Mononuclear cell (primary cell): ENCODE data around the gene TOM1L2. TPM values are rescaled to one million over a fixed set of nuclear protein-coding genes. Genes with fewer than 3 reads are reported as not detected.
"Not testable (repeated sequence)": the region's sequence is repeated elsewhere in the genome, so short reads cannot be mapped to it uniquely, and the experiment has no call there.

ENCODE experiments used
- H3K27me3 ChIP-seq: 2 replicates; pipeline ENCODE4 v1.6.0; 2011; ENCODE audit warnings: low read length, control low read depth; ENCODE audit not compliant: insufficient read depth
- H3K4me1 ChIP-seq: 2 replicates; pipeline ENCODE4 v1.5.1; 2011; ENCODE audit warnings: mild to moderate bottlenecking, low read length, control low read depth; ENCODE audit not compliant: insufficient read depth
- H3K4me3 ChIP-seq: 2 replicates; pipeline ENCODE4 v1.5.1; 2011; ENCODE audit warnings: mild to moderate bottlenecking, low read length, moderate library complexity
- H3K9me3 ChIP-seq: 2 replicates; pipeline ENCODE4 v1.5.1; 2011; ENCODE audit warnings: low read depth, mild to moderate bottlenecking, control low read depth, low read length
- total RNA-seq: library from RNA; depleted of rRNA; stranded (reverse); fragments of >200 nt; gene quantifications from one replicate; pipeline ENCODE4 v1.2.3, GENCODE V29; 2012

The TOM1L2 gene
- total RNA-seq, 1 donor: 14.4 TPM

DNA sequence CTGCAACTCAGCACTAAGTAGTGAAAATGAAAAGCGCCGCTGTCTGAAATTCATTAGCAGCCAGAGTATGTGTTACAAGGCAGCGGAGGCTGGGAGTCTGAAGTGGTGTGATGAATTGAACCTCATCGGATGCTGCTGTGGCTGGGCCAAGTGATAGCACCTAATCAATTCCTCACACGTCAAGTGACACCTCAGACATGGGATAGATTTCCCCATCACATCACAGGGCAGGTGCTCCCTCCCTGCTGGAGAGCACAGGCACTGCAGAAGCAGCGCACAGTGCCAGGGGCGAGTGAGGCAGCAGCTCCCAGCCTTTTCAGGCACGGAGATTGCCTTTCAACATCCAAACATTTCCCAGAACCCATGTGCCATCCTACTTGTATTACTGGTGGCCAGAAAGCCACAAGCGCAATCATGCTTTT is 32.7 kb upstream of the TOM1L2 start:
- H3K4me3 ChIP-seq: no peak overlapping the region
- no peaks in the 10 kb centered on the region for H3K9me3 ChIP-seq
- H3K4me1 ChIP-seq: no peaks in the 10 kb centered on the region
- no peaks in the 10 kb centered on the region for H3K27me3 ChIP-seq

GRCh38 chr17:18004345-18004744 is 32.1 kb upstream of the TOM1L2 start:
- no peak overlapping the region for H3K4me3 ChIP-seq
- H3K9me3 ChIP-seq: no peaks in the 10 kb centered on the region
- no peaks in the 10 kb centered on the region for H3K4me1 ChIP-seq
- no peaks in the 10 kb centered on the region for H3K27me3 ChIP-seq

- no peaks in the 10 kb centered on the region for H3K9me3 ChIP-seq
- H3K27me3 ChIP-seq: no peaks in the 10 kb centered on the region
- H3K4me1 ChIP-seq: no peaks in the 10 kb centered on the region
- H3K4me3 ChIP-seq: no peak overlapping the region
Observed at GRCh38 chr17:18002171-18002570, 30.0 kb upstream of the TOM1L2 start.

- H3K4me1 ChIP-seq: no peaks in the 10 kb centered on the region
- H3K9me3 ChIP-seq: no peaks in the 10 kb centered on the region
- H3K27me3 ChIP-seq: no peaks in the 10 kb centered on the region
- H3K4me3 ChIP-seq: no peak overlapping the region
Observed at GRCh38 chr17:18000030-18000408, 27.8 kb upstream of the TOM1L2 start.

- H3K4me3 ChIP-seq: no peak overlapping the region
- H3K4me1 ChIP-seq: no peaks in the 10 kb centered on the region
- no peaks in the 10 kb centered on the region for H3K9me3 ChIP-seq
- no peaks in the 10 kb centered on the region for H3K27me3 ChIP-seq
Observed at GRCh38 chr17:17999364-18000029, 27.3 kb upstream of the TOM1L2 start.

GRCh38 chr17:17998934-17999333 is 26.7 kb upstream of the TOM1L2 start:
- Histone ChIP-seq H3K9me3 (no peaks in the 10 kb centered on the region), H3K4me3 (no peak overlapping the region), H3K27me3 (no peaks in the 10 kb centered on the region)

DNA sequence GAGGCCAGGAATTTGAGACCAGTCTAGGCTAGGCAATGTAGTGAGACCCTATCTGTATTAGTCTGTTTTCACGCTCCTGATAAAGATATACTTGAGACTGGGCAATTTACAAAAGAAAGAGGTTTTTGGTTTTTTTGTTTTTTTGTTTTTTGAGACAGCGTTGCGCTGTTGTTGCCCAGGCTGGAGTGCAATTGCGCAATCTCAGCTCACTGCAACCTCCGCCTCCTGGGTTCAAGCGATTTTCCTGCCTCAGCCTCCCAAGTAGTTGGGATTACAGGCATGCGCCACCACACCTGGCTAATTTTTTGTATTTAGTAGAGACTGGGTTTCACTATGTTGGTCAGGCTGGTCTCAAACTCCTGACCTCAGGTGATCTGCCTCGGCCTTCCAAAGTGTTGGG is 23.7 kb upstream of the TOM1L2 start:
- H3K4me1 ChIP-seq, H3K4me3 ChIP-seq, H3K9me3 ChIP-seq, H3K27me3 ChIP-seq: not testable (repeated sequence)

More at GRCh38 chr17:17998934-17999333, 26.7 kb upstream of the TOM1L2 start:
- H3K4me1 ChIP-seq: no peaks in the 10 kb centered on the region

GRCh38 chr17:17994271-17995069 is 22.3 kb upstream of the TOM1L2 start:
- no peaks in the 10 kb centered on the region for H3K27me3 ChIP-seq
- H3K9me3 ChIP-seq: no peaks in the 10 kb centered on the region
- no peaks in the 10 kb centered on the region for H3K4me1 ChIP-seq
- no peak overlapping the region for H3K4me3 ChIP-seq

DNA sequence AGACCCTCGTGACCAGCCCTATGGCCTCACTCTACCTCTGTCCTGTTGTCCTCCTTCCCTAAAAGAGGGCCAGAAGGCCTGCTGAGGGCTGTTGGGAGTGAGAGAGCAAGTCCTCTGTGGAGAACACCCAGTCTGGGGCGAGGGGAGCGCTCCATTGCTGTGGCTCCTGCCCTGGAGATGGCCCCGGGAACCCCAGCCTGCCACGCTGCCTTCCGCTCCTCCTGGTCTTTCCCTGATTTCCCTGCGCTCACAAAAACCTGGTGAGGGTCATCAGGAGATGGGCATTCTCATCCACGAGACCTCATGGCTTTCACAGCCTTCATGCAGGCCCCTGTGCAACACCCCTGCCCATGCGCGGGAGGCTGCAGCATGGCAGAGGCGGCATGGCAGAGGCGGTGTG is 21.7 kb upstream of the TOM1L2 start:
- Histone ChIP-seq H3K27me3 (no peaks in the 10 kb centered on the region), H3K4me1 (no peaks in the 10 kb centered on the region), H3K9me3 (no peaks in the 10 kb centered on the region), H3K4me3 (no peak overlapping the region)

DNA sequence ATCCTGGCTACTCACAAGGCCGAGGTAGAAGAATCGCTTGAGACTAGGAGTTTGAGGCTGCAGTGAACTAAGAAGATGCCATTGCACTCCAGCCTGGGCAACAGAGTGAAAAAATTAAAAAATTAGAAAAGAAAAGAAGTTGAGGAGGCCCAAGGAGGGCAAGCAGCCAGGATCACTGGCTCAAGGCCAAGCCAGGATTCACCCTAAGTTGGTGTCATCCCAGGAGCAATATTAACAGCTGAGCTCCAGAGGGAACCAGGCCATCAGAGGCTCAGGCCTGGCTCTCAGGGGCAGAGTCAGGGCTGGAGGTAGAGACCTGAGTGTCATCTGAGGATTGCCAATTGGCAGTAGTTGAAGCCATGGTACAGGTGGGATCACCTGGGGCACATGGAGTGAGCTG is 21.2 kb upstream of the TOM1L2 start:
- no peaks in the 10 kb centered on the region for H3K27me3 ChIP-seq
- H3K4me1 ChIP-seq: no peaks in the 10 kb centered on the region
- H3K4me3 ChIP-seq: no peak overlapping the region
- H3K9me3 ChIP-seq: no peaks in the 10 kb centered on the region

DNA sequence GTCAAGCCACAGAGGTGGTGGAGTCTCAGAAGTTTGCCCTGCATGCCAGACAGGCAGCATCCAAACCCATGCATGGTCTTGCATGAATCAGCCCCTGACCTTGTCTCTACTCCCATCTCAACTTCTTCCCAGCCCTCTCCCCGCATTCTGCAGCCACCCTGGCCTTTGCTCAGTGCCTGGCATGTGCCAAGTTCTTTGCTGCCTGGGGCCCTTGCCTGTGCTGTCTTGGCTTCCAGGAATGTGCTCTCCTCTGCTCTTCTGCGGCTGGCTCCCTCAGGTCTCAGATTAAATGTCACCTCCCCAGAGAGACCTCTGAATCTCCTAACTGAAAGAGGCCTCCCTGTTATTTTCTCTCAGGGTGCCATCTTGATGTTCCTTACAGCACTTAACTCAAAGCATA is 18.1 kb upstream of the TOM1L2 start:
- Histone ChIP-seq H3K4me1 (no peaks in the 10 kb centered on the region), H3K4me3 (no peak overlapping the region)

GRCh38 chr17:17989618-17990017 is 17.4 kb upstream of the TOM1L2 start:
- H3K4me1 ChIP-seq: no peaks in the 10 kb centered on the region
- no peaks in the 10 kb centered on the region for H3K9me3 ChIP-seq
- H3K4me3 ChIP-seq: no peak overlapping the region
- no peaks in the 10 kb centered on the region for H3K27me3 ChIP-seq

More for the DNA sequence above, 18.1 kb upstream of the TOM1L2 start:
- H3K27me3 ChIP-seq: no peaks in the 10 kb centered on the region
- no peaks in the 10 kb centered on the region for H3K9me3 ChIP-seq

- Histone ChIP-seq H3K27me3 (no peaks in the 10 kb centered on the region), H3K4me3 (no peak overlapping the region), H3K4me1 (no peaks in the 10 kb centered on the region), H3K9me3 (no peaks in the 10 kb centered on the region)
Observed at GRCh38 chr17:17989081-17989480, 16.9 kb upstream of the TOM1L2 start.

DNA sequence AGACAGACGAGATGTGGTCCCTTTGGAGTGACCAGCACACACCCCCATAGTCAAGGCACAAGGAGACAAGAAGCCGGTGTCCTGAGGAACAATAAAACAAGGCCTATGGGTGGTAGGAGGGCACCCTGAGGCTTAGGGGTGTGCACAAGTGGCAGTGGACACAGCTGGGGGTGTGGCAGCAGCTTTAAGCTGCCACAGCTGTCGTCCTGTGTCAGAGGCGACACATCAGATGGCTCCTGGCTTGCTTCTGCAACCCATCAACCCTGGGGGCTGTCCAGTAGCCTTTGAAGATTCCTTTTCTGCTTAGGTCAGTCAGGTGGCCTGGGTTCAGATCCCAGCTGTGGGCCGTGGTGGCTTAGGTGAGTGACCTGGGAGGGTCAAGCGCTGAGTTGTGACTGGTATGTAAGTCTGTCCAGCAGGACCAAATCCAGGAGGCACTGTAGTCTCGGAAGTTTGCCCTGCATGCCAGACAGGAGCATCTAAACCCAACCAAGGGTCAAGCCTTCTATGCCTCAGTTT is 16.3 kb upstream of the TOM1L2 start:
- Histone ChIP-seq H3K27me3 (no peaks in the 10 kb centered on the region), H3K4me3 (no peak overlapping the region)

DNA sequence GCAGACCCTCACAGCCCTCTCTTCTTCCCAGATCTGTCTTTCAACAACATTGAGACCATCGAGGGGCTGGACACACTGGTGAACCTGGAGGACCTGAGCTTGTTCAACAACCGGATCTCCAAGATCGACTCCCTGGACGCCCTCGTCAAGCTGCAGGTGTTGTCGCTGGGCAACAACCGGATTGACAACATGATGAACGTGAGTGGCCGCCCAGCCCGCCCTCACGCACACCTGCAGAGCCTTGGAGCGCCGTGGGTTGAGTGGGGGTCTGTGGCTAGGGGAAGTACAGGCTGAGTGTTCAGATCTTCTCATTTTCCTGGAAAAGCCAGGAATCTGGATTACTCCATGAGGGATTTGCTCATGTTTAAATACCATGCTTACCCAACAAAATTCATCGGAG is 15.7 kb upstream of the TOM1L2 start:
- Histone ChIP-seq H3K9me3 (no peaks in the 10 kb centered on the region), H3K4me1 (no peaks in the 10 kb centered on the region), H3K27me3 (no peaks in the 10 kb centered on the region), H3K4me3 (no peak overlapping the region)

More for the DNA sequence above, 16.3 kb upstream of the TOM1L2 start:
- Histone ChIP-seq H3K9me3 (no peaks in the 10 kb centered on the region), H3K4me1 (no peaks in the 10 kb centered on the region)
